Stromal cell of bone marrow (primary cell): ENCODE results near the gene AMT.
A peak's percentile ranks its signal among the peaks of the same experiment; 100 is the strongest.

Experiments
- DNase-seq: peaks from one replicate; pipeline ENCODE4 v3.0.0-alpha.2; 2012; ENCODE audit warnings: low read depth

AMT gene

GRCh38 chr3:49388289-49388820 is 33.9 kb downstream of the AMT start:
- DNase-seq = no peak

DNA sequence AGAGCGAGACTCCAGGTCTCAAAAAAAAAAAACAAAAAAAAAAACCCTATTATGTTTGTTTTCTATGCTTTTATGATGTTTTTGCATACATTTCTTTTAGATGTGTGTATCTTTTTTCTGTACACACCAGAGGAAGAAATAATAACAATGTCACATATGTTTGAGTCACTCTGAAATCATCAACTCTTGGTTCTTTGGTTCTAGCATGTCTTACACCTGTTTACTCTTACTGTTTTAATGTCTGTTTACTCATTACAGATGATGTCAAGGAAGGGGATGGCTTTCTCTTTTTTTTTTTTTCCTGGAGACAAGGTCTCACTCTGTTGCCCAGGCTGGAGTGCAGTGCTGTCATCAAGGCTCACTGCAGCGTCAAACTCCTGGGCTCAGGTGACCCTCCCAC is 34.6 kb downstream of the AMT start:
- no peak for DNase-seq

- DNase-seq = no peak
These were observed 36.1 kb downstream of the AMT start for GRCh38 chr3:49386056-49386756.

DNA sequence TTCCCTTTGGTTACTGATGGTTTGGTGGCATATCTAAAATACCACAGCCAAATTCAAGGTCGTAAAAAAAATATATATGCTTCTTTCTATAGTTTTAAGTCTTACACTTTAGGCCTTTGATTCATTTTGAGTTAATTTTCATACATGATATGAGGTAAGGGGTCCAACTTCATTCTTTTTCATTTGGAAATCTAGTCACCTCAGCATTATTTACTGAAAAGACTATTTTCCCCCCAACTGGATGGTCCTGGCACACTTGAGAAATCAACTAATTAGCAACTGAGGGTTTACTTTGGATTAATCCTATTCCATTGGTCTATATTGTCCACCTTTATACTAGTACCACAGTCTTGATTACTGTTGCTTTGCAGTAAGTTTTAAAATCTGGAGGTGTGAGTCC is 36.7 kb downstream of the AMT start:
- DNase-seq = no peak

DNA sequence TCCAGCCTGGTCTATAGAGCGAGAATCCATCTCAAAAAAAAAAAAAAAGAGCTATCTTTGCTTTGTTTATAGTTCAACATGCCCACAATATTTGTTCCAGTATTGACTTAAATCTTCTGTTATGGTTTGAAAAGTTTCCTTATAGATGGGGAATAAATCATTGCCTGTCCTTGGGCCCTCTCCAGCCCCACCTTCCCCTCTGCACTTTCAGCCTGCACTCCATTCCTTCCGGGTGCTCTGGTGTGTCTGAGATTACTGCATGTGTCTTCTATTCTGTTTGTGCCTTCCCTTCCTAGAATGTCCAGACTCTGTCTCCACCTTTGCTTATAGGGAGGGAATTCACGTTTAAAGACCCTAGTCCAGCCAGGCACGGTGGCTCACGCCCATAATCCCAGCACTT is 38.9 kb downstream of the AMT start:
- DNase-seq = no peak

GRCh38 chr3:49378249-49378895 is 43.9 kb downstream of the AMT start:
- DNase-seq = peak; percentile 73

DNA sequence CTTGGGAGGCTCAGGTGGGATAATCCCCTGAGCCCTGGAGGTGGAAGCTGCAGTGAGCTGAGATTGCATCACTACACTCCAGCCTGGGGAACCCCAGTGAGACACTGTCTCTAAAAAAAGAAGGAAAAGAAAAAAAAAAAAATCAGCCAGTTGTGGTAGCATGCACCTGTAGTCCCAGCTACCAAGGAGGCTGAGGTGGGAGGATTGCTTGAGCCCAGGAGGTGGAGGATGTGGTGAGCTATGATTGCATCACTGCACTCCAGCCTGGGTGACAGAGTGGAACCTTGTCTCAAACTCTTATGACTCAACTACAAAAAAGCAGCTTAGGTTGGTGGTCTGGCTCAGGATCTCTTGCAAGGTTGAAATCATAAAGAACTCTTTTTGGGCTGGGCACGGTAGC is 44.8 kb downstream of the AMT start:
- DNase-seq = no peak

GRCh38 chr3:49371946-49372345 is 50.3 kb downstream of the AMT start:
- DNase-seq = no peak

DNA sequence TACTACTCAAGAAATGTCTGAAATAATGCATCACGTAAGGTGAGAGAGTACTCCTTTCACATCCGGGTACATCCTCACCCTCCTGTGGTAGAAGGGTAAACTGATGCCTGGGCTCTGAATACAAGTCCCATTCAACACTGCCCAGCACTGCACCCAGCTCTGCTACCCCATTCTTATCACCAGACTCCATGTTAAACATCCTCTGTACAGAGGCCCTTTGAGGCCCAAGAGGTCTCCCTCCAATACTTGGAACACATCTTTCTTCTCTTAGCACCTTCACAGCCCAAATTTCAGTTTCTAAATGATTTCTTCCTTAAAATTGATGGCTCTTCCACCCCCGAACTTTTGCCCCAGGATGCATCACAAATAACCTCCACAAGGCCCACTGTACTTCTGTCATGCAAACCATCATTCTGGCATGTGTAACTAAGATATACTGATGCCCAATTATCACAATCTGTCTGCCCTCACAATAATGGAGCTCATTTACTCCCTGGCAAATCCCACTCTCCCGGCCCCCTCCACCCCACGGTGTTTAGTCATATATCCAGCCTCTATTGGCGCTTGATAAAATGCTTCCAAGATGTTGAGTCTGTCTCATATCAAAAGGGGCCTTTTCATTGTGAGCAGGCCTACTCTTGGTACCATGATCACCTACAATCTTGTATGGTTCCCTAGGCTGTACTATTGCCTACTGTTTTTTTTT is 51.5 kb downstream of the AMT start:
- no peak for DNase-seq
